Neutrophil (primary cell): ENCODE results near the gene PDZRN3.

Experiments
- H3K27ac ChIP-seq: fragments of 200-600 bp; sonication (generic); 2 replicates; pipeline ENCODE4 v1.5.1; 2016; ENCODE audit warnings: mild to moderate bottlenecking, moderate library complexity
- H3K27me3 ChIP-seq: fragments of 200-600 bp; sonication (generic); 2 replicates; pipeline ENCODE4 v1.6.0; 2016; ENCODE audit warnings: mild to moderate bottlenecking
- H3K36me3 ChIP-seq: fragments of 200-600 bp; sonication (generic); 2 replicates; pipeline ENCODE4 v1.5.1; 2017
- H3K4me1 ChIP-seq, 2 experiments: fragments of 200-600 bp in 1 of 2; sonication (generic) in 1 of 2; 1 replicate in 1 of 2; 2 replicates in 1 of 2; pipeline versions ENCODE4 v1.5.1 to v1.6.1; 2013 to 2016; ENCODE audit warnings: low read depth in 1 of 2, low read length in 1 of 2, mild to moderate bottlenecking in 1 of 2, moderate library complexity in 1 of 2; ENCODE audit not compliant: control insufficient read depth in 1 of 2, insufficient read depth in 1 of 2
- H3K4me3 ChIP-seq, 2 experiments: fragments of 200-600 bp in 1 of 2; sonication (generic) in 1 of 2; 1 replicate in 1 of 2; 2 replicates in 1 of 2; pipeline ENCODE4 v1.5.1; 2013 to 2016; ENCODE audit warnings: low read depth in 1 of 2, low read length in 1 of 2, mild to moderate bottlenecking in 1 of 2, moderate library complexity in 1 of 2
- H3K9me3 ChIP-seq: fragments of 200-600 bp; sonication (generic); 2 replicates; pipeline ENCODE4 v1.5.1; 2016
- TF ChIP-seq, protein P1 (sequence below): fragments of 200-600 bp; sonication (generic); IDR thresholded peaks from 2 replicates; pipeline ENCODE4 v1.5.1; 2016; ENCODE audit warnings: antibody characterized with exemption

PDZRN3 gene

GRCh38 chr3:73361591-73361990, 263.1 kb downstream of the PDZRN3 start:
- H3K4me3 ChIP-seq = no peak overlapping the region
- no peaks in the 10 kb centered on the region for H3K36me3 ChIP-seq
- TF ChIP-seq, protein P1, sequence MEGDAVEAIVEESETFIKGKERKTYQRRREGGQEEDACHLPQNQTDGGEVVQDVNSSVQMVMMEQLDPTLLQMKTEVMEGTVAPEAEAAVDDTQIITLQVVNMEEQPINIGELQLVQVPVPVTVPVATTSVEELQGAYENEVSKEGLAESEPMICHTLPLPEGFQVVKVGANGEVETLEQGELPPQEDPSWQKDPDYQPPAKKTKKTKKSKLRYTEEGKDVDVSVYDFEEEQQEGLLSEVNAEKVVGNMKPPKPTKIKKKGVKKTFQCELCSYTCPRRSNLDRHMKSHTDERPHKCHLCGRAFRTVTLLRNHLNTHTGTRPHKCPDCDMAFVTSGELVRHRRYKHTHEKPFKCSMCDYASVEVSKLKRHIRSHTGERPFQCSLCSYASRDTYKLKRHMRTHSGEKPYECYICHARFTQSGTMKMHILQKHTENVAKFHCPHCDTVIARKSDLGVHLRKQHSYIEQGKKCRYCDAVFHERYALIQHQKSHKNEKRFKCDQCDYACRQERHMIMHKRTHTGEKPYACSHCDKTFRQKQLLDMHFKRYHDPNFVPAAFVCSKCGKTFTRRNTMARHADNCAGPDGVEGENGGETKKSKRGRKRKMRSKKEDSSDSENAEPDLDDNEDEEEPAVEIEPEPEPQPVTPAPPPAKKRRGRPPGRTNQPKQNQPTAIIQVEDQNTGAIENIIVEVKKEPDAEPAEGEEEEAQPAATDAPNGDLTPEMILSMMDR = no peak
- H3K4me1 ChIP-seq = no peaks in the 10 kb centered on the region
- no peaks in the 10 kb centered on the region for H3K27me3 ChIP-seq
- no peaks in the 10 kb centered on the region for H3K9me3 ChIP-seq
- no peak overlapping the region for H3K27ac ChIP-seq

DNA sequence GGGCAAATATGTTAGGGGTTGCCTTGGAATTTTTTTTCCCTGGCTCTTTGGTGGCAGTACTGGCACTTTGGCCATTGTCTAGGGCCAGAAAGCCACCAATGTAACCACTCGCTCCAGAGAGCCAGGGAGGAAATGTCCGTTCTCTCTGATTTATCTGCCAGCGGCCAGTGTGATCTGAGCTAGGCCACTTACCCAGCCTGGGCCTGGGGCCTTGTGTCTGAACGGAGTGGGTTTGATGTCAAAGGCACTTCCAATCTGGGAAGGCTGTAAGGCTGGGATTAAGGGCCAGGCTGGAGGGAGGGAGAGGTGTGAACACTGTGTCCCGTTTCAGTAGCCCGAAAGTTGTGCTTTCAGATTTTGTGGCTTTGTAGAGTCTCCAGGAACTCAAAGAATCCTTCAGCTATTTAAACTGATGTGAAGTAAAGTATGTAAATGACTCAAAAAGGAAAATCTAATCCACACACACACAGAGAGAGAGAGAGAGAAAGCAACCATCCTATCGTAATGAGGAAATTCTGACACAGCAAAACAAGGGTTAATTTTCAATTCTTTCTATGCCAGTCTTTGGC, 271.0 kb downstream of the PDZRN3 start:
- TF ChIP-seq, protein P1 = no peak
- no peak overlapping the region for H3K27ac ChIP-seq
- H3K36me3 ChIP-seq = no peaks in the 10 kb centered on the region
- no peaks in the 10 kb centered on the region for H3K9me3 ChIP-seq
- H3K27me3 ChIP-seq = no peaks in the 10 kb centered on the region
- H3K4me3 ChIP-seq = no peak overlapping the region
- H3K4me1 ChIP-seq = no peaks in the 10 kb centered on the region

GRCh38 chr3:73352841-73353645, 271.7 kb downstream of the PDZRN3 start:
- H3K4me3 ChIP-seq = no peak overlapping the region

DNA sequence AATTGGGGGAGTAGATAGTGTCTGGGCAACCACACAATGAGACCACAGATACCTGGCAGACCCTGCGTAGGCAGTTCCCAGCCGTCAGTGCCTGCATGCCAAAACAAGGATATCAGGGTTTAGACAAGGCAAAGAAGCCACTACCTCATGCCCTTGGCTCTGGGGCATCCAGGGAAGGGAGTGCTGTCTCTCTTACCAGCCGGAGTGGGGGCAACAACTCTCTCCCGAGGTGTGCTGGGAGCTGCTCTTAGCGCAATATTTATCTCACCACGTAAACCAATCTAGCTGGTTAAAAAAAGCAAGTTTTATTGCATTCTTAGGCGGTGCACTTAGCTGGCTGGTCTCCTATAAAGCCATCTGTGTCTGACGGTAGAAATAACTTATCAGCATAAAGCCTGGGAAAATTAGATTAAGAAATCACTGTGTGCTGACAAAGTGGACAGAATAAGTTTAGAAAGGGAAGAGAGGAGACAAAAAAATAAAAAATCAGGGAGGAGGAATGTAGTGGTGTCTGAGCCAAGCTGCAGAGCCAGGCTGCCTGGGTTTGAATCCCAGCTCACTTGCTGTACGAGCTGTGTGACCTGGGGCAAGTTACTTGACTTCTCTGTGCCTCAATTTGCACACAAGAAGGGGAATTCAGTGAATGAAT, 273.2 kb downstream of the PDZRN3 start:
- no peaks in the 10 kb centered on the region for H3K27me3 ChIP-seq
- H3K36me3 ChIP-seq = no peaks in the 10 kb centered on the region
- no peaks in the 10 kb centered on the region for H3K9me3 ChIP-seq
- no peaks in the 10 kb centered on the region for H3K4me1 ChIP-seq
- H3K27ac ChIP-seq = no peak overlapping the region
- no peak overlapping the region for H3K4me3 ChIP-seq
- TF ChIP-seq, protein P1 = no peak

More at GRCh38 chr3:73352841-73353645, 271.7 kb downstream of the PDZRN3 start:
- TF ChIP-seq, protein P1 = no peak
- Histone ChIP-seq H3K9me3 (no peaks in the 10 kb centered on the region), H3K27me3 (no peaks in the 10 kb centered on the region), H3K4me1 (no peaks in the 10 kb centered on the region), H3K27ac (no peak overlapping the region), H3K36me3 (no peaks in the 10 kb centered on the region)

GRCh38 chr3:73350996-73351395, 273.7 kb downstream of the PDZRN3 start:
- Histone ChIP-seq H3K9me3 (no peaks in the 10 kb centered on the region), H3K4me1 (no peaks in the 10 kb centered on the region), H3K27me3 (no peaks in the 10 kb centered on the region), H3K27ac (no peak overlapping the region), H3K4me3 (no peak overlapping the region), H3K36me3 (no peaks in the 10 kb centered on the region)
- TF ChIP-seq, protein P1 = no peak
